GM13977 (cell line): ENCODE results near the gene GPC5.

Experiments
- DNase-seq: peaks from one replicate; pipeline ENCODE4 v3.0.0; 2012; ENCODE audit warnings: low spot score
- CTCF ChIP-seq: IDR thresholded peaks from 2 replicates; pipeline ENCODE4 v1.5.1; 2012; ENCODE audit warnings: mild to moderate bottlenecking, control low read depth; ENCODE audit not compliant: insufficient read depth; ENCODE audit errors: extremely low read depth, missing control alignments
- in situ Hi-C: fragments of 300-500 bp; cut with MboI; formaldehyde crosslinking; loops from one replicate; pipeline ENCODE4 v1.12.0; 2022; ENCODE audit warnings: low sequenced_read_pairs, low pct_unique_long_range_greater_than_20kb, mixed read lengths, inconsistent platforms; ENCODE audit not compliant: unreplicated experiment

The GPC5 gene

DNA sequence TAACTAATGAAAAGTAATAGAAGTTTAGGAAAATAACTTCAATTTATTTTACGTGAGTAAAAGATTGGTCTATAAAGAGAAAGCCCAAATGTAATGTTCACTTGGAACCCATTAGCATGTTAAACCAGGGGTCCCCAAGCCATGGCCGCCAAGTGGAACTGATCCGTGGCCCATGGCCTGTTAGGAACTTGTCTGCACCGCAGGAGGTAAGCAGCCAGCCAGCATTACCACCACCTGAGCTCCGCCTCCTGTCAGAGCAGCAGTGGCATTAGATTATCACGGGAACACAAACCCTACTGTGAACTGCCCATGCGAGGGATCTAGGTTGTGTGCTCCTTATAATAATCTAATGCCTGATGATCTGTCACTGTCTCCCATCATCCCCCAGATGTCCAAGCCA is 1009.4 kb downstream of the GPC5 start:
- in situ Hi-C loops: no loop called here

GRCh38 chr13:92412481-92412880 is 1014.1 kb downstream of the GPC5 start:
- no peak for DNase-seq
- TF ChIP-seq CTCF: no peak
- in situ Hi-C loops: no loop called here

More for the DNA sequence above, 1009.4 kb downstream of the GPC5 start:
- no peak for TF ChIP-seq CTCF
- DNase-seq: no peak

- no peak for DNase-seq
- in situ Hi-C loops: no loop called here
- no peak for TF ChIP-seq CTCF
These were observed 1014.6 kb downstream of the GPC5 start for GRCh38 chr13:92412996-92413395.

DNA sequence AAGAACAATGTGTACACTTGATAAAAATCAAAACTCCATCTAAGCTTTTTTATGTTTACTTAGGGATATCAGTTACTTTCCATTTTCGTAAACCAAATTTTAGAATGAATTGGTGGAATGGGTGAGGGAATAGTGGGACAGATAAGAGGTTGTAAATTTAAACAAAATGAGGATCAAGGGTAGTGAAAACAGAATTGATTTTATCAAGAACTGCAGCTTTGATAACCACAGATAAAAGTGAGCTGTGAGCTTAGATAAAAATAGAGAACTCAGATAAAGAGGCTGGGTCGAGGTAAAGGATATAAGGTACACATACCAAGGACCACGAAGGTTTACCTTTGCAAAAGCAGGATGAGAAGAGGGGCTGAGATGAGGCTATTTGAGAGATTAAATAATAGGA is 1015.0 kb downstream of the GPC5 start:
- TF ChIP-seq CTCF: no peak
- in situ Hi-C loops: no loop called here

DNA sequence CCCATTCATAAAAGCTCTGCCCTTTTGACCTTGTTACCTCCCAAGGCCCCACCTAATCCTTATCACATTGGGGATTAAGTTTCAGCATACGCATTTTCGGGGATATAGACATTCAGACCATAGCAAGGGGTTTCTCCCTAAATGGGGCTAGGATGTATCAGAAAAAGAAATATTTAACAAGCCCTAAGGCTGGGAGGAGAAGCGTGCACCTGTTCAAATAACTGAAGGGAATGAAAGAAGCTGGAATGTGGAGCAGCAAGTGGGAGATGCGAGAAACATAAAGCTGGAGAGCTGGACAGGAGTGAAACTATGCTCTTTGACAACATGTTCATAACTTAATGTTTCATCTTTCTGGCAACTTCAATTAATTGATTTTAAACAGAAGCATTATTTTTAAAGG is 1016.4 kb downstream of the GPC5 start:
- in situ Hi-C loops: no loop called here
- no peak for DNase-seq
- no peak for TF ChIP-seq CTCF

More for the DNA sequence above, 1015.0 kb downstream of the GPC5 start:
- no peak for DNase-seq

DNA sequence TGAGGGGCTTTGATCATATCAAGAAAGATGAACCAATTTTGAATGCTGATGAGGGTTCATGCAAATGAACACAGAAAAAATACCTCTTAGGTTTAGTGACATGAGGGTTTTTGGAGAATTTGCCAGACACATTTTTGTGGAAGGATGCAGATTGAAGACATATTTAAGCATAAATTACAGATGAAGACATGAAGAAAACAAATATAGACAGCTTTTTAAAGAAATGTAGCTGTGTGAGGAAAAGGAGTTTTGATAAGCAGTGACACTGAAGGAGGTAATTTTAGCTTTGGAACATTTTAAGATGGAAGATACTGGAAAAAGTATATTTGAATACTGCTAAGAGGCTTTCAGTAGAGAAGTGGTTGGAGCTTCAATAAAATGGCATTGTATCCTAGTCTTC is 1017.4 kb downstream of the GPC5 start:
- TF ChIP-seq CTCF: no peak
- in situ Hi-C loops: no loop called here
- no peak for DNase-seq
